Heart right ventricle (tissue), 16 donors: ENCODE data around the gene KRR1. TPM values are rescaled to one million over a fixed set of nuclear protein-coding genes. Genes with fewer than 3 reads are reported as not detected.

Experiments
- ATAC-seq, 8 donors: fragments of 200-7000 bp; cut with Tn5 transposase; one replicate each; pipeline ENCODE4 v1.9.1; 2020; ENCODE audit warnings: mild to moderate bottlenecking in 8 of 8, moderate library complexity in 8 of 8, moderate number of reproducible peaks in 1 of 8
- DNase-seq, 2 donors: peaks; one replicate each; pipeline ENCODE4 v3.0.0-alpha.2; 2020
- H3K27ac ChIP-seq, 10 donors: fragments of 200-600 bp; sonication (generic) in 2 of 10; one replicate each; pipeline versions ENCODE4 v1.5.0 to v1.8.0; 2020 to 2022; ENCODE audit warnings: mild to moderate bottlenecking in 3 of 10
- H3K27me3 ChIP-seq, 7 donors: fragments of 200-600 bp; one replicate each; pipeline ENCODE4 v1.8.0; 2021 to 2022; ENCODE audit warnings: mild to moderate bottlenecking in 2 of 7
- H3K36me3 ChIP-seq, 9 donors: fragments of 200-600 bp; sonication (generic) in 1 of 9; one replicate each; pipeline versions ENCODE4 v1.5.0 to v1.8.0; 2020 to 2022; ENCODE audit warnings: mild to moderate bottlenecking in 2 of 9
- H3K4me1 ChIP-seq, 9 donors: fragments of 200-600 bp; sonication (generic) in 1 of 9; one replicate each; pipeline versions ENCODE4 v1.5.0 to v1.8.0; 2020 to 2022; ENCODE audit warnings: mild to moderate bottlenecking in 4 of 9
- H3K4me3 ChIP-seq, 10 donors: fragments of 200-600 bp; sonication (generic) in 2 of 10; one replicate each; pipeline versions ENCODE4 v1.5.0 to v1.8.0; 2020 to 2022; ENCODE audit warnings: mild to moderate bottlenecking in 7 of 10, moderate library complexity in 2 of 10
- H3K9me3 ChIP-seq, 11 donors: fragments of 200-600 bp in 10 of 11; sonication (generic) in 2 of 11; one replicate each; pipeline versions ENCODE4 v1.5.0 to v1.8.0; 2013 to 2022; ENCODE audit warnings: mild to moderate bottlenecking in 2 of 11, control low read depth in 1 of 11, moderate library complexity in 1 of 11
- WGBS, 2 donors: extraction: QIAGEN DNeasy Blood & Tissue Kit; methylation state at CpG; one replicate each; pipeline ENCODE4 v1.1.7; 2013; ENCODE audit warnings: inconsistent platforms in 1 of 2; 5-methylcytosine and 5-hydroxymethylcytosine counted together
- intact Hi-C, 10 donors: fragments of 100-400 bp; cut with DNase I; formaldehyde crosslinking; loops; one replicate each; pipeline versions ENCODE4 v1.11.1 to v1.14.2; 2022
- polyA plus RNA-seq, 2 donors: library from polyadenylated mRNA; stranded (reverse); fragments of 200-250 nt; gene quantifications; one replicate each; pipeline ENCODE4 v1.2.3, GENCODE V29; 2013
- total RNA-seq, 10 donors: library from RNA; stranded (reverse); fragmentation: NEBNext Ultra II Directional in 3 of 10; extraction: Animal tissue kit (Norgen Biotek cat#: 25700) in 3 of 10; gene quantifications; one replicate each; pipeline versions ENCODE4 v1.2.1 to v1.2.4, GENCODE V29; 2021 to 2023
- TF ChIP-seq, protein P1 (sequence below), 9 donors: fragments of 200-600 bp; sonication (generic) in 2 of 9; IDR thresholded peaks; one replicate each; pipeline versions ENCODE4 v1.5.0 to v1.8.0; 2021 to 2022; ENCODE audit warnings: antibody characterized with exemption in 9 of 9, mild to moderate bottlenecking in 5 of 9, moderate library complexity in 1 of 9
- donor health status: Arrhythmogenic right ventricular cardiomyopathy.
- donor health status: ischemic (EF 13 %, LVEDD 7.1; RV severe dilation, severe dysfunction).
- donor health status: healthy with polysubstance abuse.
- donor health status: DM: no; HTN: yes; CAD: no.
- donor health status: DM: no; HTN: no; CAD: no.
- donor health status: ischemic (EF 25% LVEDD 6.9; RV normal size, moderate dysfunction).
- donor health status: ischemic (EF 25% LVEDD 5.7; RV mildly dilated, moderate dysfunction).
- donor health status: healthy.
- donor health status: DM: yes; HTN: yes; CAD: no.
- donor health status: Ischemic cardiomyopathy.
- donor health status: ischemic (EF 35%, LVEDD 5.7; RV mildly dilated, moderate dysfunction).
- donor health status: nonischemic (EF 11% LVEDD 7.7; RV severe dilation, severe dysfunction).
- donor health status: DM: yes; HTN: yes; CAD: no.
- donor health status: PGD.
- donor health status: ischemic (EF 29% LVEDD 5.4; RV normal size, mild dysfunction).
- donor health status: nonischemic (EF 23%, LVEDD 6.1; RV moderate dilation, normal function).

Gene KRR1
- total and polyA plus RNA-seq, 12 donors, result 8.9 to 44.2 (median 32.6) TPM

DNA sequence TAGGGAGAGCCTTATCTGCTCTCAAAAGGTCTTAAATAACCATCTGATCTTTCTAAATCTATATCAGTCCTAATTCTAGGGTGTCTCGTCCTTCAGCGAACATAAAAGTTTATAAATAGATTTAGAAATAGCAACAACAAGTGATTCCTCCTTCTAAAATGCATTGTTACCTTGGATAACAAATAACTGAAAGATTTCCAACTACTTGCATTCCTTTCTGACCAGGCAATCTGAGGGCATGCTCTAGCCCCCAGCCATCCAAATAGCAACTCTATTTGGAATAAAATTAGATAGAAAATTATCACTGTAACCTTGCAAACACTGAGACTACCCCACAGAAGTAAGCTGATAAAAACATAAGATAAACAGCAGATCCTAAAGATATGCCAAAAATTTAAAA, 21.8 kb upstream of the KRR1 start:
- 49 to 55% methylated on average over 2 of the region's 2 CpGs for WGBS, 2 donors
- no peak for ATAC-seq
- no peaks in the 10 kb centered on the region for H3K9me3 ChIP-seq
- H3K27me3 ChIP-seq, result peaks cover 0 to 4% (median 0%) of the 10 kb centered on the region in 7 donors
- no peak overlapping the region for H3K4me3 ChIP-seq
- no peak for DNase-seq
- TF ChIP-seq, protein P1, sequence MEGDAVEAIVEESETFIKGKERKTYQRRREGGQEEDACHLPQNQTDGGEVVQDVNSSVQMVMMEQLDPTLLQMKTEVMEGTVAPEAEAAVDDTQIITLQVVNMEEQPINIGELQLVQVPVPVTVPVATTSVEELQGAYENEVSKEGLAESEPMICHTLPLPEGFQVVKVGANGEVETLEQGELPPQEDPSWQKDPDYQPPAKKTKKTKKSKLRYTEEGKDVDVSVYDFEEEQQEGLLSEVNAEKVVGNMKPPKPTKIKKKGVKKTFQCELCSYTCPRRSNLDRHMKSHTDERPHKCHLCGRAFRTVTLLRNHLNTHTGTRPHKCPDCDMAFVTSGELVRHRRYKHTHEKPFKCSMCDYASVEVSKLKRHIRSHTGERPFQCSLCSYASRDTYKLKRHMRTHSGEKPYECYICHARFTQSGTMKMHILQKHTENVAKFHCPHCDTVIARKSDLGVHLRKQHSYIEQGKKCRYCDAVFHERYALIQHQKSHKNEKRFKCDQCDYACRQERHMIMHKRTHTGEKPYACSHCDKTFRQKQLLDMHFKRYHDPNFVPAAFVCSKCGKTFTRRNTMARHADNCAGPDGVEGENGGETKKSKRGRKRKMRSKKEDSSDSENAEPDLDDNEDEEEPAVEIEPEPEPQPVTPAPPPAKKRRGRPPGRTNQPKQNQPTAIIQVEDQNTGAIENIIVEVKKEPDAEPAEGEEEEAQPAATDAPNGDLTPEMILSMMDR (IDR thresholded peaks at IDR 0.05), result no peak
- H3K36me3 ChIP-seq, result no peaks in the 10 kb centered on the region
- H3K27ac ChIP-seq, result no peak overlapping the region
- intact Hi-C loops, result loop anchor here in 1 of 10 donors (5.0 kb wide), 1 partner anchor 814 kb away; the partner anchor contains the start of gene BBS10
- peaks cover 0 to 7% (median 0%) of the 10 kb centered on the region in 9 donors for H3K4me1 ChIP-seq

DNA sequence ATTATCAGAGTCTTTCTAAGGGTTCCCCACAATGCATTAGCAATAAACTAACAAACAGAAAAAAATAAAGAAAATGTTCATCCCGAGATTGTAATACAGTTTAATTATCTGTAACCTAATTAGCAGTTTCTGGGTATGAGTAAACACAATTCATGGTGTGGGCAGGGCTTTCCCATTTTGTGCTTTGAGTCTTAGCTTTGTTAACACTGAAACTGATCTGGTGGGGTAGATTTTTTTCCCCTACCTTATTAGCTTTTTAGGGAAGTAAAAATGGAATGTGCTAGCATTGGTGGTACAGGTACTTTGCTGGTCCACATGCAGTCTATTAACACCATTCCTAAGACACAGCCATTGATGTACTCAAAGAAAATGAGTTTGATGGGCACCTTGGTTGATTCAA, 18.4 kb upstream of the KRR1 start:
- intact Hi-C loops, result loop anchor here in 6 of 10 donors (5.0 to 10.0 kb wide), 3 partner anchors 507 to 817 kb away; partner anchors contain the start of gene BBS10 (in 3 of the 6)
- 79 to 83% methylated on average over 1 of the region's 1 CpG for WGBS, 2 donors
- ATAC-seq, result no peak
- H3K9me3 ChIP-seq, result no peaks in the 10 kb centered on the region
- DNase-seq, result no peak
- H3K27ac ChIP-seq, result no peak overlapping the region
- H3K36me3 ChIP-seq, result no peaks in the 10 kb centered on the region
- no peak overlapping the region for H3K4me3 ChIP-seq
- H3K4me1 ChIP-seq, result peaks cover 0 to 17% (median 0%) of the 10 kb centered on the region in 9 donors
- TF ChIP-seq, protein P1 (IDR thresholded peaks at IDR 0.05), result no peak
- H3K27me3 ChIP-seq, result peaks cover 0 to 4% (median 0%) of the 10 kb centered on the region in 7 donors

DNA sequence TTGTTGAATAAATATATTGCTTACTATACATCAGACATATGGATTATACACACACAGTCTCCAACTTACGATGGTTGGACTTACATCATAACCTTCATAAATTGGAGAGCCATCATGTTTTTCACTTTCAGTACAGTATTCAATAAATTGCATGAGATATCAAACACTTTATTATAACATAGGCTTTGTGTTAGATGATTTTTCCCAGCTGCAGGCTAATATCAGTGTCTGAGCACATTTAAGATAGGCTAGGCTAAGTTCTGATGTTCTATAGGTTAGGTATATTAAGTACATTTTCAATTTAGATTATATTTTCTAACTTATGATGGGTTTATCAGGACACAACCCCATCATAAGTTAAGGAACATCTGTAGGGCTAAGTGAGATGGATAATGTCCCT, 17.9 kb upstream of the KRR1 start:
- intact Hi-C loops, result loop anchor here in 5 of 10 donors (5.0 to 10.0 kb wide), 2 partner anchors 508 to 815 kb away; partner anchors contain the start of gene BBS10 (in 2 of the 5)
- Histone ChIP-seq H3K9me3 (no peaks in the 10 kb centered on the region), H3K4me1 (peaks cover 0 to 17% (median 0%) of the 10 kb centered on the region in 9 donors), H3K4me3 (no peak overlapping the region), H3K27ac (no peak overlapping the region), H3K36me3 (no peaks in the 10 kb centered on the region), H3K27me3 (peaks cover 0 to 4% (median 0%) of the 10 kb centered on the region in 7 donors)
- WGBS, 2 donors, result 94 to 96% methylated on average over 1 of the region's 1 CpG
- TF ChIP-seq, protein P1 (IDR thresholded peaks at IDR 0.05), result no peak
- no peak for ATAC-seq
- DNase-seq, result no peak

DNA sequence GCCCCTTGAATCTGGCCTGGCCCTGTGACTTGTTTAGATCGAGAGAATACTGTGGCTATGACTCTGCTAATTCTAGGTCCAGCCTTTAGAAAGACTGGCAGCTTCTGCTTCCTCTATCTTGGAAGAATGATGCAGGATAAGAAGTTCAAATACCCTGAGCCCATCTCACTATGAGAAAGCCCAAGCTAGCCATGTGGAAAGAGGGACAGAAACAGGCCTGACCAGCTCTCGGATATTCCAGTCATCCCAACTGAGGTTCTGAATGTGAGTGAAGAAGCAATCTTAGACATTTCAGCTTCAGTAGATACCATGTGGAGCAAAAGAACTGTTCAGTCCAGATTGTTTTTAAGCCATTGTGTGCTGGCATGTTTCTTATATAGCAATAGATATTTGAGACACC, 17.3 kb upstream of the KRR1 start:
- DNase-seq (no peak), ATAC-seq (no peak)
- intact Hi-C loops, result loop anchor here in 5 of 10 donors (5.0 to 10.0 kb wide), 2 partner anchors 509 to 816 kb away; partner anchors contain the start of gene BBS10 (in 2 of the 5)
- TF ChIP-seq, protein P1 (IDR thresholded peaks at IDR 0.05), result no peak
- Histone ChIP-seq H3K4me3 (no peak overlapping the region), H3K4me1 (peaks cover 0 to 17% (median 0%) of the 10 kb centered on the region in 9 donors), H3K27ac (no peak overlapping the region), H3K27me3 (peaks cover 0 to 4% (median 0%) of the 10 kb centered on the region in 7 donors), H3K9me3 (no peaks in the 10 kb centered on the region), H3K36me3 (no peaks in the 10 kb centered on the region)
- 78 to 82% methylated on average over 2 of the region's 2 CpGs for WGBS, 2 donors
